ENCODE data around the gene KRTAP13-3. TPM values are rescaled to one million over a fixed set of nuclear protein-coding genes. Genes with fewer than 3 reads are reported as not detected.

KRTAP13-3 gene
- total and polyA plus RNA-seq, 9 of the 15 experiments (the other 6 are each of a cell fraction or from before 2014, with no cell fraction given) = not detected

GRCh38 chr21:30408782-30409494, 16.8 kb downstream of the KRTAP13-3 start:
- 4% methylated on average over 14 of the region's 14 CpGs for WGBS (ENCODE audit: insufficient coverage, low coverage, missing lambda C conversion rate)
- in situ Hi-C loops (cut with MboI) = no loop called here
- Histone ChIP-seq H4K20me1 (replicated peaks; ENCODE audit: control insufficient read depth, insufficient read depth, low read length) (no peaks in the 10 kb centered on the region), H3K4me3 (no peak overlapping the region), H3K27me3 (ENCODE audit: control insufficient read depth in 2 of 2, insufficient read depth in 2 of 2, low read length in 2 of 2) (no peaks in the 10 kb centered on the region), H3K9me3 (replicated peaks; ENCODE audit: control insufficient read depth, insufficient read depth, low read depth, low read length) (no peaks in the 10 kb centered on the region; the same call in 1 of the 2 replicates), H2AFZ (ENCODE audit: low read depth, low read length) (no peak overlapping the region), H3K79me2 (ENCODE audit: control insufficient read depth, insufficient read depth, low read length) (no peaks in the 10 kb centered on the region), H3K4me2 (ENCODE audit: insufficient read depth, low read length) (no peak overlapping the region), H3K9ac (ENCODE audit: insufficient read depth in 1 of 2, low read depth in 2 of 2, low read length in 2 of 2) (no peak overlapping the region), H3K4me1 (replicated peaks in 1 of 2; ENCODE audit: control insufficient read depth in 2 of 2, insufficient read depth in 2 of 2, low read length in 2 of 2) (no peaks in the 10 kb centered on the region), H3K27ac (ENCODE audit: extremely low read depth, low read depth, low read length) (no peak overlapping the region), H3K9me1 (ENCODE audit: control insufficient read depth, insufficient read depth, low read length) (no peaks in the 10 kb centered on the region), H3K36me3 (ENCODE audit: control insufficient read depth, insufficient read depth, low read length) (no peaks in the 10 kb centered on the region)
- POLR2A ChIA-PET = no interaction called here
- CTCF ChIA-PET (ENCODE audit: low intra/inter-chr PET ratio) = no interaction called here
- intact Hi-C loops (cut with micrococcal nuclease) = no loop called here
- peak; percentile 67 for ATAC-seq
- TF ChIP-seq RAD21 (CRISPR knock-in tag; conservative IDR thresholded peaks at IDR 0.05 in 1 of 2, IDR thresholded peaks at IDR 0.05 in 1 of 2) = peak in 1 of 2 experiments; percentile 39; a peak in 2 of 4 replicates
- no peak for TF ChIP-seq PHF8 (IDR thresholded peaks at IDR 0.05; ENCODE audit: borderline replicate concordance, low read length)
- no peak for TF ChIP-seq FOXM1 (IDR thresholded peaks at IDR 0.05; ENCODE audit: low read depth)
- no peak for TF ChIP-seq FOXM1 (CRISPR knock-in tag; IDR thresholded peaks at IDR 0.05; ENCODE audit: low read depth)
- no peak for TF ChIP-seq DDX20 (tag; IDR thresholded peaks at IDR 0.05; ENCODE audit: low read depth)
- no peak for TF ChIP-seq ATF2 (CRISPR knock-in tag; IDR thresholded peaks at IDR 0.05)
- 0 out of 2 replicates have a peak, but pooled peaks have one; percentile 37 for TF ChIP-seq TFAP4 (CRISPR knock-in tag; IDR thresholded peaks at IDR 0.05; ENCODE audit: borderline replicate concordance)
- peak; percentile 29 to 39 (median 38); a peak in 4 of 6 replicates for TF ChIP-seq CTCF (IDR thresholded peaks at IDR 0.05 in 2 of 3, conservative IDR thresholded peaks at IDR 0.05 in 1 of 3; ENCODE audit: insufficient read depth in 2 of 3, low read depth in 1 of 3, low read length in 3 of 3)
- no peak for TF ChIP-seq ZNF277 (CRISPR knock-in tag; IDR thresholded peaks at IDR 0.05; ENCODE audit: borderline replicate concordance)
- FAIRE-seq = no peak
- DNase-seq (ENCODE audit: extremely low read depth in 1 of 4, low spot score in 3 of 4) = peak in 3 of 4 experiments; percentile 8 to 43 (median 9)
- BruUV-seq (replicated peaks) = no TSS peak
